ENCODE measurements around the gene WIF1. TPM values are rescaled to one million over a fixed set of nuclear protein-coding genes. Genes with fewer than 3 reads are reported as not detected.

WIF1 gene, protein sequence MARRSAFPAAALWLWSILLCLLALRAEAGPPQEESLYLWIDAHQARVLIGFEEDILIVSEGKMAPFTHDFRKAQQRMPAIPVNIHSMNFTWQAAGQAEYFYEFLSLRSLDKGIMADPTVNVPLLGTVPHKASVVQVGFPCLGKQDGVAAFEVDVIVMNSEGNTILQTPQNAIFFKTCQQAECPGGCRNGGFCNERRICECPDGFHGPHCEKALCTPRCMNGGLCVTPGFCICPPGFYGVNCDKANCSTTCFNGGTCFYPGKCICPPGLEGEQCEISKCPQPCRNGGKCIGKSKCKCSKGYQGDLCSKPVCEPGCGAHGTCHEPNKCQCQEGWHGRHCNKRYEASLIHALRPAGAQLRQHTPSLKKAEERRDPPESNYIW
- not detected for total RNA-seq
- polyA plus RNA-seq: under 1 TPM in 1 of 2 donors, not detected in 1; 0.08 TPM
- long read RNA-seq, donor 1: 0 reads
- long read RNA-seq, donor 2: 0 reads
- long read RNA-seq, donor 3: 0 reads

GRCh38 chr12:65121049-65121955 is at the start of gene WIF1:
Gene WIF1 (minus strand): TSS chr12:65121305. CDS start chr12:65121191, 114 bp downstream.
- no peak for TF ChIP-seq POLR2A (IDR thresholded peaks at IDR 0.05)
- TF ChIP-seq, protein P1, sequence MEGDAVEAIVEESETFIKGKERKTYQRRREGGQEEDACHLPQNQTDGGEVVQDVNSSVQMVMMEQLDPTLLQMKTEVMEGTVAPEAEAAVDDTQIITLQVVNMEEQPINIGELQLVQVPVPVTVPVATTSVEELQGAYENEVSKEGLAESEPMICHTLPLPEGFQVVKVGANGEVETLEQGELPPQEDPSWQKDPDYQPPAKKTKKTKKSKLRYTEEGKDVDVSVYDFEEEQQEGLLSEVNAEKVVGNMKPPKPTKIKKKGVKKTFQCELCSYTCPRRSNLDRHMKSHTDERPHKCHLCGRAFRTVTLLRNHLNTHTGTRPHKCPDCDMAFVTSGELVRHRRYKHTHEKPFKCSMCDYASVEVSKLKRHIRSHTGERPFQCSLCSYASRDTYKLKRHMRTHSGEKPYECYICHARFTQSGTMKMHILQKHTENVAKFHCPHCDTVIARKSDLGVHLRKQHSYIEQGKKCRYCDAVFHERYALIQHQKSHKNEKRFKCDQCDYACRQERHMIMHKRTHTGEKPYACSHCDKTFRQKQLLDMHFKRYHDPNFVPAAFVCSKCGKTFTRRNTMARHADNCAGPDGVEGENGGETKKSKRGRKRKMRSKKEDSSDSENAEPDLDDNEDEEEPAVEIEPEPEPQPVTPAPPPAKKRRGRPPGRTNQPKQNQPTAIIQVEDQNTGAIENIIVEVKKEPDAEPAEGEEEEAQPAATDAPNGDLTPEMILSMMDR (IDR thresholded peaks at IDR 0.05): peak in 10 of 12 donors; percentile 6 to 40 (median 26)
- Histone ChIP-seq H3K9me3 (no peaks in the 10 kb centered on the region), H3K27ac (no peak within 1 kb of the TSS), H3K36me3 (no peaks in the 10 kb centered on the region), H3K27me3 (peaks cover 21 to 98% (median 59%) of the 10 kb centered on the region in 9 donors), H3K4me1 (peaks cover 0 to 13% (median 5%) of the 10 kb centered on the region in 12 donors), H3K4me3 (peak within 1 kb of the TSS in 11 of 12 donors; percentile 10 to 38 (median 28))
- DNase-seq: peak in 3 of 5 donors; percentile 19 to 71 (median 24)
- peak in 3 of 4 donors; percentile 11 to 42 (median 18) for ATAC-seq
- 3 to 5% (median 3%) methylated on average over 57 to 73 of the region's 73 CpGs for WGBS, 4 donors
- intact Hi-C loops (cut with DNase I): loop anchor here in 8 of 10 donors (5.0 to 10.0 kb wide), 8 partner anchors 113 to 327 kb away; no protein-coding TSS in a partner anchor

DNA sequence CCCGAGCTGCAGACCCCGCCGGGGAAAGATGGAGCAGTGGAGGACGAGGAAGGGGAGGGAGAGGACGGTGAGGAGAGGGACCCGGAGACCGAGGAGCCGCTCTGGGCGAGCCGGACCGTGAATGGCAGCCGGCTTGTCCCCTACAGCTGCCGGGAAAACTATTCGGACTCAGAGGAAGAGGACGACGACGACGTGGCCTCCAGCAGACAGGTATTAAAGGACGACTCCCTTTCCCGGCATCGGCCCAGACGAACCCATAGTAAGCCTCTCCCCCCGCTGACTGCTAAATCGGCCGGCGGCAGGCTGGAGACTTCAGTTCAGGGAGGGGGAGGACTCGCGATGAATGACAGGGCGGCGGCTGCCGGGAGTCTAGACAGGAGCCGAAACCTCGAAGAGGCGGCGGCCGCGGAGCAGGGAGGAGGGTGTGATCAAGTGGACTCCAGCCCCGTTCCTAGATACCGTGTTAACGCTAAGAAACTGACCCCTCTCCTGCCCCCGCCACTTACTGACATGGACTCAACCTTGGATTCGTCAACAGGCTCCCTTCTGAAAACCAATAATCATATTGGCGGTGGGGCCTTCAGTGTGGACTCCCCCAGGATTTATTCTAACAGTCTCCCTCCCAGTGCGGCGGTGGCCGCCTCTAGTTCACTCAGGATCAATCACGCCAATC is 49.2 kb upstream of the WIF1 start:
- Histone ChIP-seq H3K9me3 (no peaks in the 10 kb centered on the region), H3K27ac (peak overlapping the region; percentile 88 to 97 (median 94)), H3K36me3 (peaks cover 0 to 14% (median 3%) of the 10 kb centered on the region in 9 donors), H3K27me3 (no peaks in the 10 kb centered on the region), H3K4me3 (peak overlapping the region; percentile 78 to 99 (median 96)), H3K4me1 (peaks cover 0 to 56% (median 47%) of the 10 kb centered on the region in 12 donors)
- ATAC-seq (peak; percentile 25 to 81 (median 76)), DNase-seq (peak; percentile 49 to 88 (median 65))
- TF ChIP-seq POLR2A (IDR thresholded peaks at IDR 0.05): peak in 1 of 2 donors; percentile 21
- TF ChIP-seq, protein P1 (IDR thresholded peaks at IDR 0.05): no peak
- 0 to 2% (median 1%) methylated on average over 26 to 47 of the region's 47 CpGs for WGBS, 4 donors
- intact Hi-C loops (cut with DNase I): loop anchor here in 5 of 10 donors (2.0 to 10.0 kb wide), 3 partner anchors 37 to 62 kb away; no protein-coding TSS in a partner anchor

- peak; percentile 93 to 96 (median 95) for DNase-seq
These were observed 48.5 kb upstream of the WIF1 start, which contains the start of gene LEMD3 for GRCh38 chr12:65169320-65170208. Gene LEMD3 (plus strand): TSS chr12:65169583. CDS start chr12:65169597, 14 bp downstream.

More at GRCh38 chr12:65169320-65170208, 48.5 kb upstream of the WIF1 start, which contains the start of gene LEMD3:
- peak; percentile 97 to 98 (median 97) for ATAC-seq
- WGBS, 4 donors: 0 to 1% (median 0%) methylated on average over 55 to 91 of the region's 91 CpGs
- Histone ChIP-seq H3K9me3 (no peaks in the 10 kb centered on the region), H3K27me3 (no peaks in the 10 kb centered on the region), H3K4me1 (peaks cover 0 to 48% (median 42%) of the 10 kb centered on the region in 12 donors), H3K4me3 (peak within 1 kb of the TSS; percentile 78 to 99 (median 96)), H3K27ac (peak within 1 kb of the TSS; percentile 88 to 97 (median 94)), H3K36me3 (peaks cover 0 to 11% (median 0%) of the 10 kb centered on the region in 9 donors)
- intact Hi-C loops (cut with DNase I): loop anchor here in 6 of 10 donors (2.0 to 10.0 kb wide), 4 partner anchors 38 to 63 kb away; no protein-coding TSS in a partner anchor
- TF ChIP-seq, protein P1 (IDR thresholded peaks at IDR 0.05): peak in 1 of 12 donors; percentile 3
- TF ChIP-seq POLR2A (IDR thresholded peaks at IDR 0.05): peak in 1 of 2 donors; percentile 76
